Effector CD4-positive, alpha-beta T cell (primary cell): ENCODE data around the gene KRT86.

Experiments
- DNase-seq: peaks from one replicate; pipeline ENCODE4 v3.0.0-alpha.2; 2020

The KRT86 gene

GRCh38 chr12:52317468-52318052 lies 43.1 kb downstream of the KRT86 start:
- no peak for DNase-seq

GRCh38 chr12:52318241-52318990 lies 44.0 kb downstream of the KRT86 start:
- no peak for DNase-seq

GRCh38 chr12:52319097-52319496 lies 44.7 kb downstream of the KRT86 start:
- DNase-seq, result no peak

GRCh38 chr12:52320784-52321400 lies 46.4 kb downstream of the KRT86 start, which contains the start of gene KRT83:
Gene KRT83, minus strand, starts transcription at chr12:52321398. Its CDS starts 63 bp downstream, at chr12:52321335.
- DNase-seq, result no peak

- no peak for DNase-seq
Observed at GRCh38 chr12:52321418-52321817, 47.0 kb downstream of the KRT86 start.

- no peak for DNase-seq
Observed at GRCh38 chr12:52322069-52322468, 47.6 kb downstream of the KRT86 start.

- no peak for DNase-seq
Observed at GRCh38 chr12:52323001-52323400, 48.6 kb downstream of the KRT86 start.

- DNase-seq, result no peak
Observed at GRCh38 chr12:52323416-52324152, 49.1 kb downstream of the KRT86 start.

- no peak for DNase-seq
Observed at GRCh38 chr12:52324153-52324444, 49.7 kb downstream of the KRT86 start.

- peak; percentile 70 for DNase-seq
Observed at GRCh38 chr12:52327052-52327829, 52.8 kb downstream of the KRT86 start.

- DNase-seq, result no peak
Observed at GRCh38 chr12:52327830-52328500, 53.5 kb downstream of the KRT86 start.

- no peak for DNase-seq
Observed at GRCh38 chr12:52331039-52331438, 56.6 kb downstream of the KRT86 start.

GRCh38 chr12:52331833-52332232 lies 57.4 kb downstream of the KRT86 start:
- no peak for DNase-seq

- no peak for DNase-seq
Observed at GRCh38 chr12:52332381-52332780, 57.9 kb downstream of the KRT86 start.

GRCh38 chr12:52333321-52333720 lies 58.9 kb downstream of the KRT86 start:
- DNase-seq, result no peak

GRCh38 chr12:52334185-52334584 lies 59.7 kb downstream of the KRT86 start:
- no peak for DNase-seq

- no peak for DNase-seq
Observed at GRCh38 chr12:52335598-52336262, 61.3 kb downstream of the KRT86 start.

- DNase-seq, result no peak
Observed at GRCh38 chr12:52336641-52337040, 62.2 kb downstream of the KRT86 start.

- DNase-seq, result no peak
Observed at GRCh38 chr12:52337054-52337453, 62.6 kb downstream of the KRT86 start.

GRCh38 chr12:52338241-52338960 lies 64.0 kb downstream of the KRT86 start:
- no peak for DNase-seq

- no peak for DNase-seq
Observed at GRCh38 chr12:52341066-52341580, 66.7 kb downstream of the KRT86 start.
